Kasumi-1 (cell line): ENCODE data around the gene FBN1.

Experiments
- DNase-seq, 2 experiments: peaks; one replicate each; lab custom pipeline; 2025; lab: John Stamatoyannopoulos, UW

FBN1 gene

DNA sequence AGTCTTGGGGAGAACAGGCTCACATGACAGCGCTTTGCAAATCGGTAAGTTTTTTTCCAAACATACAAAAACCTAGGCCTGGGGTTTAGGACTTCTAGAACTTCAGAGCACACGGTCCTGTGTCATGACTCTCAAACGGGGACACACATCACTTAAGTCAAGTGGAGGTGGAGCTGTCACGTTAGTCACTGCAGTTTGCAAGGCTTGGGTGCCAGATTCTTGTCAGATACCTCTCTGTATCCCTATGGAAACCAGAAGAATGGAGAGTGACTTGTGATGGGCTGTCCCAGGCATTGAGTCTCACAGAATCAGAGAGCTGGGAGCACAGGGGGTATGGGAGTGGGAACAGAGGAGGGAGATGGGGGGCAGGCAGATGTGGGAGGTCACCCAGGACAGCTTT is 249.5 kb downstream of the FBN1 start:
- DNase-seq = no peak

GRCh38 chr15:48395521-48396011 is 249.9 kb downstream of the FBN1 start:
- DNase-seq = no peak

GRCh38 chr15:48394970-48395369 is 250.5 kb downstream of the FBN1 start:
- DNase-seq = no peak

GRCh38 chr15:48393645-48394506 is 251.6 kb downstream of the FBN1 start:
- no peak for DNase-seq

DNA sequence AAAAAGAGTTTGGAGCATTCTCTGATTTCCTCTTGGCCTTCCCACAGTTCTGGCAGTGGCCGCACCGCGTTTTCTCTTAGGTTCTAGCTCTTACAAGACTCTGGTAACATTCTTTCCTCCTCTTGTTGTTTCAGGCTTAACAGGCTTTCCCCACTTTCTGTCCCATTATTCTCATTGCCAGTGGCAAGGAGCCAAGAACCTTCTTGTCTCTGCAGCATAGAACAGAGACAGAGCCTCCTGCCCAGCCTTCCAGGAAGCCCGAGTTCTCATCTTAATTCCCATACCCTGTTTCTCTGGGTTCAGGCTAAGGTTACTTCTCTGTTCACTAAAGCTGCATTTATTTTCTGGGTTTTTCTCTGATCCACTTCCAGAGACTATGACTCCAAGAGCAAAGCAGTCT is 253.2 kb downstream of the FBN1 start:
- no peak for DNase-seq

- no peak for DNase-seq
Observed at GRCh38 chr15:48391950-48392349, 253.6 kb downstream of the FBN1 start.

GRCh38 chr15:48389691-48390143 is 255.8 kb downstream of the FBN1 start:
- no peak for DNase-seq

GRCh38 chr15:48388910-48389309 is 256.6 kb downstream of the FBN1 start:
- DNase-seq = no peak

DNA sequence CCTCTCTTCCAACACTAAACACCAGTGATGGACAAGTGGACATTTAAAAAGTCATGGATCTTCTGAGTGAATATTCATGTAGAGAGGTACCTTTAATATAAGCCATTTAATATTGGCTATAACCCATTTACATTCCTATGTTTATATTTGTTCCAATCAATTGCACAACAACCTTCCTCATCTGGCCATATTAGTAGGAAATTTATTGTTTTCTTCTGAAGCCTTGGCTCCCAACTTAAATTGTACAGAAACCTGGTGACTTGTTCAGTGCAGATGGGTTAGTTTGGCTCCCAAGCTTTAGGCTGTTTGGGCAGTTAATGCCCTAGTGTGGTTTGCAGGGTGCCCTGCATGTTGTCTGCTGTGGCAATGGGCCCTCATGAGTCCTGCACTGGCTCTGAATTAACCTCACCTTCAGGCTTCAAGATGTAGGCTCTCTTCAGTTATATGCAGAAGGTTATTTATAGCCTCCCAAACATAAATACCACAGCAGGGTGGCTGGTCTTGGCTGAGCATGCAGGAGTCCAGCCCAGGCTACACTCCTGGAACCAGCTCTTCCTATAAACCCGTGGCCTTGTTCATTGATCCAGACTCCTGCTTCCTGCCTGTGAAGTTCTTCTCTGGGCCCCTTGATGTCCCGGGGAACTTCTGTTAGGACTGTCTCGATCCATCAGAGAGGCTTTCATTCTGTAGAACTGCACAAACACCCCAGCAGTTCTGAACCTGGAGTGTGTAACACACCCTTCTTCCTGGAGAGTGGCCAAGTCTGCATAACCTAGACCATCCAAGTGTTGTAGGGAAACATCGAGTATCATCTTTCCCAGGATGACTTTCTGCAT is 257.3 kb downstream of the FBN1 start:
- no peak for DNase-seq

DNA sequence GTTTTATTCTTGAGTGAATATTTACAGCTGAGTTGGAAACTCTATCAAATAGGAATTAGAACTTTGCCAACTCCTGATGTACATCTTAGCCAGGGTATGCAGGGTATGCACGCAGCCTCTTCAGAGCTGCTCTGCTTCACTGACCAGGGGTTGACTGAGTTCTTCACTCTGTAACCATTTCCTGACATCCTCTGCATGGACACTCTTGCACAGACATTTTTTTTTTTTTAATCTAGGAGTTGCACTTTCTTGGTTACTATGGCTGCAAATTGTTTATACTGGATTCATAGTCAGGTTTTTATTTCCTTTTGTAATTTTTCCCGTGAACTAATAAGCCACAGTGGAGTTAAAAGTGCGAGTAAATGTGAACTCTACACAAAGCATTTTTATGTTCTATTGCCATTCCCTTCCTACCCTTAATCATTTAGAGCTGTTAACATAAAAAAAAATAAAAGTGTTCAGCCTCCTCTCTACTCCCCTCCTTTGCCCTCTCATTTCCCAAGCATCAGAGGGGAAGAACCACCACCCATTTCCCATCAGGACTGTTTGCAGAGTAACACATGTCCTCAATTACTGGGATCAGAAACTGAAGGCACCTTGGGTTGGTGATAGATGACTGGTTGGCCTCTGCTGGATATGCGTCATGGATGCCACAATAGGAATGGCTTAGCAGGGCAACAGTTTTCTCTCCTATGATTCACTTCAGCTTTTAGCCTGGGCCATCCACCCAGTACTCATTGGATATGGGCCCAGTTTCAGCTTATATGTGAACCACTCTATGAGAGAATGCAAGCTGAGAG is 260.3 kb downstream of the FBN1 start:
- no peak for DNase-seq

- no peak for DNase-seq
Observed at GRCh38 chr15:48384616-48385015, 260.9 kb downstream of the FBN1 start.

DNA sequence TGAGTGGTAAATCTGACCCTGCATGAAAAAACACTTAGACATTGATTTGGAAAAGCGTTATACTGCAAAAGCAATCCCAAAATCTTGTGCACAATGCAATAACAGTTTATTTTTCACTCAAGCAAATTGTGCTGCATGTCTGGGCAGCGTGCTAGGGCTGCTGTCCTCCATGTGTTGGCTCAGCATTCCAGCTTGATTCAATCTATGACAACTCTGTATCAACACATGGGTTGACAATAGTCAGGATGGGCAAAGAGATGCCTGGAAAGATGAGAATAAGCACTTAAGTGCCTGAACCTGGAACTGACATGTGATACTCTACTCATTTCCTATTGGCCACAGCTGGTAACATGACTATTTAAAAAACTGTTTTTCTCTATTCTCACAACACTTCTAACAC is 262.5 kb downstream of the FBN1 start:
- DNase-seq = no peak

GRCh38 chr15:48381861-48382260 is 263.6 kb downstream of the FBN1 start:
- no peak for DNase-seq

DNA sequence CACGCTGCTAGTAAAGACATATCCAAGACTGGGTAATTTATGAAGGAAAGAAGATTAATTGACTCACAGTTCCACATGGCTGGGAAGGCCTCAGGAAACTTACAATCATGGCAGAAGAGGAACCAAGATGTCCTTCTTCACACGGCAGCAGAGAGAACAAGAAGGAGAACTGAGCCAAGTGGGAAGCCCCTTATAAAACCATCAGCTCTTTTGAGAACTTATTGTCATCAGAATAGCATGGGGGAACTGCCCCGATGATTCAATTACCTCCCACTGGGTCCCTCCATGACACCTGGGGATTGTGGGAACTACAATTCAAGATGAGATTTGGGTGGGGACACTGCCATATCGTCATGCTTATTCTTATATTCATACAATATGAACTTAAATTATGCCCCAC is 265.3 kb downstream of the FBN1 start:
- no peak for DNase-seq

- DNase-seq = no peak
Observed at GRCh38 chr15:48375767-48376166, 269.7 kb downstream of the FBN1 start.

DNA sequence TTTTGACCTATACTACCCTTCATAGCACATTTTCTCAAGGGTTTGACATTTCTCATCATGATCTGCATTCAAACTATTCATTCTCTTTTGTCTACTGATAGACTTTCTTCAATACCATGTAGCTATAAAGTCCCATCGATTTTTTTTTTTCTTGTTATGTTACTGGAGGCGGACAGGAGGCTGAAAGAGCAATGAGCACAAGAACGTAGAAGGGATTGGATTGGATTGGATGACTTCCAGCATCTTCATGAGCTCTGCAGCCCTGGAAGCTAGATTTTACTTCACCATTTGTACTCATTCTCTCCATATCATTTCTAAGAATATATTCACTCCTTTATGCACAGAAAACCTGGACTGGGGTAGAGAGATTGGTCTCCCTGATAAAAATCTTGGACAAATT is 271.0 kb downstream of the FBN1 start:
- DNase-seq = no peak

DNA sequence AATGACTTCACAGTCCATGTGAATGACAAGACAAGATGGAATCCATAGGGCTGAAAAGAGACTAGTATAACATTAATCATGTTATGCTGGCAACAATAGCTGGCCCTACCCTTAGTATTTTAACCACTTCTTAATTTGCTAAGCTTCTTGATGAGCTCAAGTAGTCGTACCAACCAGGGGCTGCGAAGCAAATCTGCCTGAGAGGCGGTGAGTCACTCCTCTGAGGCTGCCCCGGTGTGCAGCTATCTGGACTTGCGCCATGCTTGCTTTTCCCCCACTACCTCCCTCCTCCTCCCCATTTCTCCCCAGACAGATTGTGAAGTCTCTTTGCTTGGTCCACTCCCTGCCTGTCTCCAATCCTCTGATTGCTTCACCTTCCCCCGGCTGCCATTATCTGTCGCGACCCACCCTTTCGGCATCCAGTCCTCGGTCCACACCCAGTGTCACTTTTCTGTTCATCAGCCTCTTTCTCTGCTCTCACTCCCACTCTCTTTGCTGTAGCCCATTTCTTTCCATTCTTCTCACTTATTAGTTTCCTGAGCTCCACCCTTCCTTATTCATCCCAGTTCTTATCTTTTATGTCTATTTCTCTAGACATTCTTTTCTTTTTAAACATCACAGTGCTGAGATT is 271.6 kb downstream of the FBN1 start:
- DNase-seq = no peak

DNA sequence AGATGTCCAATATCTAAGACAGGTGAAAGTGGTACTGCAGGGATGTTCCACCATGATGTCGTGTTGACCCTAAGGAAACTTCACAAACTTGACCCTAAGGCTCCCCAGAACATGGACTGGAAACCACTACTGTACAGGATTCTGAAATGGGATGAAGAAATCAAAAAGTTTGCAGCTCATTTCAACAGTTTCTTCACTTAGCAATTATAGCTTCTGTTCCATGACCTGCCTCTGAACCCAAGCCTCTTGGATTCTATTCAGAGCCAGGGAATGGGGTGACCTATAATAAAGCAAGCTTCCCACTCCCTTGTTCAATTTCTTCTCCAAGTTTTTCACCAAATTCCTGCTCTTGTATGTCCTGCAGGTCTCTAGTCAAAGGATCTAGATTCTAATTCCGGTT is 273.5 kb downstream of the FBN1 start:
- no peak for DNase-seq

- no peak for DNase-seq
Observed at GRCh38 chr15:48371550-48371949, 274.0 kb downstream of the FBN1 start.

GRCh38 chr15:48370460-48370859 is 275.0 kb downstream of the FBN1 start:
- no peak for DNase-seq

DNA sequence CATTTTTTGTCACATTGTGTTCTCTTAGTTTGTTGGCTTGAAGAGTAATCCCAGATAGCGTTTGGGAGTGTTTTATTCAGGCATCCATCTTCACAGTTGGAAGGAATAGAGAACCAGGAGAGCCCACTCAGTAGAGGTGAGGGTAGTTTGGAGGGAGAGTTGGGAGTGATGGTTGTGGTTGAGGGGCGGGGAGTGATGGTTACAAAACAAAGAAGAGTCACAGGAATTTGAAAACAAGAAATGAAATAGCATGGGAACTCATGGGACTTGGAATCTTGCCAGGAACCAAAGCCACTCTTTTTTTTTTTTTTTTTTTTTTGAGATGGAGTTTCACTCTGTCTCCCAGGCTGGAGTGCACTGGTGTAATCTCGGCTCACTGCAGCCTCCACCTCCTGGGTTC is 278.0 kb downstream of the FBN1 start:
- no peak for DNase-seq
